IPS DF 4.7 (cell line): ENCODE results near the gene ARID2.

ENCODE experiments used
- DNase-seq: peaks from one replicate; pipeline ENCODE4 v3.0.0-alpha.2; 2013; ENCODE audit warnings: low spot score; ENCODE audit errors: extremely low read depth

The ARID2 gene

GRCh38 chr12:45763381-45763780 lies 33.9 kb downstream of the ARID2 start:
- DNase-seq, result no peak

GRCh38 chr12:45768194-45768593 lies 38.7 kb downstream of the ARID2 start:
- no peak for DNase-seq

- no peak for DNase-seq
Measured at GRCh38 chr12:45773747-45774146, 44.2 kb downstream of the ARID2 start.

GRCh38 chr12:45774508-45775162 lies 45.1 kb downstream of the ARID2 start:
- no peak for DNase-seq

- no peak for DNase-seq
Measured at GRCh38 chr12:45775465-45775864, 46.0 kb downstream of the ARID2 start.

GRCh38 chr12:45775964-45776363 lies 46.5 kb downstream of the ARID2 start:
- DNase-seq, result no peak

- DNase-seq, result no peak
Measured at GRCh38 chr12:45779936-45780335, 50.4 kb downstream of the ARID2 start.

- no peak for DNase-seq
Measured at GRCh38 chr12:45781080-45781479, 51.6 kb downstream of the ARID2 start.

GRCh38 chr12:45785315-45785714 lies 55.8 kb downstream of the ARID2 start:
- DNase-seq, result no peak

GRCh38 chr12:45789025-45789424 lies 59.5 kb downstream of the ARID2 start:
- no peak for DNase-seq

- peak; percentile 5 for DNase-seq
Measured at GRCh38 chr12:45794422-45794821, 64.9 kb downstream of the ARID2 start.

GRCh38 chr12:45801625-45802024 lies 72.1 kb downstream of the ARID2 start:
- DNase-seq, result no peak

- DNase-seq, result no peak
Measured at GRCh38 chr12:45803111-45803510, 73.6 kb downstream of the ARID2 start.

GRCh38 chr12:45816652-45817051 lies 87.1 kb downstream of the ARID2 start:
- DNase-seq, result no peak

- no peak for DNase-seq
Measured at GRCh38 chr12:45827974-45828373, 98.5 kb downstream of the ARID2 start.

GRCh38 chr12:45828402-45828801 lies 98.9 kb downstream of the ARID2 start:
- no peak for DNase-seq

- no peak for DNase-seq
Measured at GRCh38 chr12:45831590-45831989, 102.1 kb downstream of the ARID2 start.

GRCh38 chr12:45833401-45833800 lies 103.9 kb downstream of the ARID2 start:
- DNase-seq, result no peak

GRCh38 chr12:45834809-45835208 lies 105.3 kb downstream of the ARID2 start:
- DNase-seq, result no peak

GRCh38 chr12:45839917-45840316 lies 110.4 kb downstream of the ARID2 start:
- no peak for DNase-seq

GRCh38 chr12:45849289-45849688 lies 119.8 kb downstream of the ARID2 start:
- DNase-seq, result no peak

- DNase-seq, result no peak
Measured at GRCh38 chr12:45850302-45850701, 120.8 kb downstream of the ARID2 start.

- no peak for DNase-seq
Measured at GRCh38 chr12:45852508-45852907, 123.0 kb downstream of the ARID2 start.

- no peak for DNase-seq
Measured at GRCh38 chr12:45853550-45853949, 124.0 kb downstream of the ARID2 start.
